ENCODE measurements around the gene FBN1.

FBN1 gene

DNA sequence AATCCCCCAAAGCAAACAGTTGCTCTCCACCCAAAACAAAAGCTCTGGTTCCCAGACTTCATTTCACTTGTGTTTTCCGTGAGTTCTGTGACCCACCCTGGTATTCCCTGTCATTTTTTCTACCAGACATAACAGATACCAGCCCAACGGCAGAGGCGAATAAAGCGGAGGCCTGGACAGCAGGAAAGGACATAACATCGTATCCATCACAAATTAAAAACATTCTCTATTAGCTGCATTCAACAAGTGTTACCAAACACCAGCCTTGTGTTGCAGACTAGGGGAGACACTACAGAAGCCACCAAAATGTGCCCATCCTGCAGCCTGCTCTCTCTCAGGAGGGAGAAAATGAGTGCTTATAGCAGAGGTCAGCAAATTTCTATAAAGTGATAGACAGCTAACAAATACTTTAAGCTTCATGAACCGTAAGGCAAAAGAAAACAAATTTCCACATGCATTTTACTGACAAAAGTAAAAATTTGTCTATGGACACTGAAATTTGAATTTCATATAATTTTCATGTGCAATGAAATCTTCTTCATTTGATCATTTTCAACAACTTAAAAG lies 7.1 kb upstream of the FBN1 start:
- DNase-seq (ENCODE audit: low spot score): no peak

DNA sequence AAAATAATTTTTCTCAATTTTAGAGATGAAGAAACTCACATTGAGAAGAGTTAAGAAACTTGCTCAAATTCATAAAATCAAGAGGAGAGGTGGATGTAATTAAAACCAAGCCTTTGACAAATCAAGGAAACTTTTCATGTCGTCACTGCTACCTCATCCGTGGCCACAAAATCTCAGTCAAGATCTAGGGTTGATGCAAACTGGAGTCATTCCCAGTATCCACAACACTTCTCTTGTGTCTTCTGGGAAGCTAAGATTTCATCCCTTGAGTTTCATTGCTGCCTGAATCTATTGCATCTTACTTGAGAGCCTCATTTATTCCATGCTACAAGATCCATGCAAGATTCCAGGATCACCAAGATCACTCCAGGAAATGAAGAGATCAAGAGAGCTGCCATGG lies 5.4 kb upstream of the FBN1 start:
- no peak for DNase-seq (ENCODE audit: low spot score)

DNA sequence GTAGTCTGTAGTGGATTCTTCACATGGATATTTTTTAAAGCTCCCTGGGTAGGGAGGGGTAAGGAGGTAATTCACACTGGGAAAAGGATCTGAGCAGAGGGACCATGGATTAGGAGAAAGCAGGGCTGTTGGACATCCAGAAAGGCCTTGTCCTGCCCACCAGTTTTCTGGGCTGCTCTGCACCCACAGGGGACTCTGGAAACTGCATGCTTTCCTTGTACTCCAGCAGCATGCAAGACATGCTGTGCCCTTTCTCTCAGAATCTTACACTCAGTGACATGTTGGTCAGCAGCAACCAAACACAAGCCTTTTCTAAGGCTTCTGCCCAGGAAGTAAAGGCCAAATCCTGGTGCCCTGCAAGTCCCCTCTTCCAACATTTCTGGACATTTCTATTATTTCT lies 2.5 kb upstream of the FBN1 start:
- DNase-seq (ENCODE audit: low spot score): no peak

DNA sequence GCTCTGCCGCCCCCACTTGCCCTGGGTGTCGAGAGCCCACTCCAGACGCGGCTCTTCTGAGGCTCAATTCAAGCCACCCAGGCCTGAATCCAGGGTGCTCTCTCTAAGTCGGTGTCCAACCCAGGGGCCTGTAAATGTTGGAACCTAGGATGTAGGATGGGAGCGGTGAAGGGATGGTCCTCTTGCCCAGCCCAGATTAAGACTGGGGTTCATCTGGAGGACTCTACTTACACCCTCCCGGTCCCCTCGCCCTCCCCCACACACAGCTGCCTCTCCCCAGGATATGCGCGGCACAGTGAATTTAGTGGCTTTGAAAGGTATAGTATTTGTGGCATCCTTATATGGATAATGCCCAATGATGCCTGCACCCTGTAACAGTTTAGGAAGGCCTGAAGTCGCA lies 822 bp upstream of the FBN1 start:
- DNase-seq (ENCODE audit: low spot score): no peak

DNA sequence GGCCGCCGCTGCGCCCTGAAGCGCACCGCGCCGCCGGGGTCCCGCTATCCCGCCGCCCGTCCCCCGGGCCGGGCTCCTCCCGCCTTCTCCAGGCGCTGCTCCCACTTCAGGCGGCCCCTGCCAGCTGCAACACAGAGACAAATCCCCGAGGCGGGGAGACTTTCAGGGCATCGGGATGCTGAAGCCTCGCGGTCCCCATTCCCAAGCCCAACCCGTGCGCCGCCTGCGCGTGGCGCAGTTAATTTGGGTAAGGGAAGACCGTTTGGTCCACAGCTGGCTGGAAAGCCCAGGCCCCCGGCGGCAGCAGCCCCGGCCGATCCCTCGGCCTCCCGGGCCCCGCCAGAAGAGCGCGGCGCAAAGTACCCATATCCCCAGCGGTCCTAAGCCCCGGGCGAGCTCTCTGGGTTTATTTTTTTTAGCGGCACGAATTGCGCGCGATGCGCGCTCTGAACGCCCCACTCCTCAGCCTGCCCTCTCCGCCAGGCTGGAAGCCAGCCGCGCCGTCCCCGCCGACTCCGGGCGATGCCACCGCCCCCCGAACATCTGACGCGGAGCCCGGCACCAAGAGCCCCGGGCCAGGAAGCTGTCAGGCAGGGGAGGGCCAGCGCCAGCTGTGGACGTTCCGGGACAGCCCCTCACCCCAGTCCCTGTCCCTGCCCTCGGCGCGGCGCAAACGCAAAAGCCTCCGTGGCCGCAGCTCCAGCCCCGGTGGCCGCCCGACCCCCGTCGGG lies 517 bp downstream of the FBN1 start:
- peak; percentile 22 for DNase-seq (ENCODE audit: low spot score)

DNA sequence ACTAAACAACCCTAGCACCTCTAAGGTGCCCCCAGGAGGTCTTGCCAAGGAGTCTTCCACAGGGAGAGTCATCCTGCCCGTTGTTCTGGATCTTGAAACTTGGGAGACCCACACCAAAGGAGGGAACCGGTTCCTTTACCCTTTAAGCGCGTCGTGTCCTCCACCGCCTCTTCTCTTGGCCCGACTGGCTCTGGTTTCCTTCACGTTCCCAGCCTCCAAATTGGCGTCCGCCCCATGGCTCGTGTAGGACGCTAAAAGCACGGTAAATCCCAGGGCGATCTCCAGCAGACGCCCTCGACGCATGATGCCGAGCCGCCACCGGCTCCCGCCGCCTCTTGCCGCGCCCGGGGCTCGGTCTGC lies 1.1 kb downstream of the FBN1 start:
- DNase-seq (ENCODE audit: low spot score): no peak

DNA sequence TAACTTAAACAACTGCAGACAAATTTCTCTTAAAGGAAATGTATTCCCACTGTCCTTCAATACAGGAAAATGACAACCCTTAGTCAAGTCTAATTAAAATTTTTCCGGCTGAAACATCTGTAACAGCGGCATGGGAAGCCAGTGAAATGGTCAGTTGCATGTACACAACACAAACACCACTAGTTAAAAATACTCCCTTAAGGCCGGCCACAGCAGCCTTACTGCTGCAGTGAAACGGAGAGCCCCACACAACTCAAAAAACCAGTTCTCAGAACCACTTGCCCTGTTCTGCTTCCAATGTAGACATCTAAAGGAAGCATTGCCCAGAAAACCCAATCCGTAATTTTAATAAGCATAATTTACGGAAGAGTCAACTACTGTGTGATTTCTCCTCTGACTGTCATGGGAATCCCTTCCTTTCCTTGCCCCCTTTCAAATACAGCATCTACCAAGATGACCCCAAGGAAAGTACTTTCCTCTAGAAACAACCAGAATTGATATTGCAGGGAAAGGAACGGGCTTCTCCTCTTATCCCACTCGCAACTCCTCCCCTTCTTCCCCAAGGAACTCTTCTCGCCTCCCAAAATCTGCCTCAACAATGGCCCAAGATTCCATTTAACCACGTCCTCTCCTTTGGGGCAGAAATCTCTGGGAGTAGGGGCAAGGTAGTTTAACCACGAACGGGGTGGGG lies 1.6 kb downstream of the FBN1 start:
- DNase-seq (ENCODE audit: low spot score): no peak

DNA sequence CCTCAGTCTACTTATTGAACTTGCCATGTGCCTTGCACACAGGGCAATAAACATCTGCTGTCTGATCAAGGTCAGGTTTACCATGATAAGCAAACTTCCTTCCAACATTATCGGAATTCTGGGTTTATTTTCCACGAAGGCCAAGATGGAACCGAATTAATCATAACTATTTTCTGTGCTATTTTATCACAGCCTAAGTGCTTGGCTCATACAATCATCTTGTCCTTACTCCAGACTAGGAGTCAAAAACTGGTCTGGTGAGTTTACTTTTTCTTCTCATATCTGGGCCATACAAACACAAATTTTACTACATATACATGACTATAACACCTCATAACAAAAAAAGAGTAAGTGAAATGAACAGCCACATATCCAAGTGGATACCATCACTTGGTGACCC lies 2.3 kb downstream of the FBN1 start:
- no peak for DNase-seq (ENCODE audit: low spot score)

DNA sequence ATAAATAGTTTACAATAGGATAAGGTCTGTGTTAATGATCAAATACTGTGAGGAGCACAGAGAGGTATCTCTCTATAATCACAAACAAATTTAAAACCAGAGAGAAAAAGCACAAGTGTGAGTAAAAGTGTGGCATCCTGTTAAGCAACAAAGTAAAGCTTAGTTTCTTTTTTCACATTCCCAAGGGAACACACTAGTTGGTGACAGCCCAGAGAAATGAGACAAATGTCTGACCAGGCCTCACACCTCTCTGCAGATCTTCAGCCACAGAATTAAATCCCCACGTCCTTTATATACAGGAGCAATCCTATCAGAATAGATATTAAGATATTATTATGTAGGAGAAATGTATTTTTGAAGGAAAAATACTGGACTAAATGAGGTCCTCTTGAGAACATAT lies 2.7 kb downstream of the FBN1 start:
- no peak for DNase-seq (ENCODE audit: low spot score)

DNA sequence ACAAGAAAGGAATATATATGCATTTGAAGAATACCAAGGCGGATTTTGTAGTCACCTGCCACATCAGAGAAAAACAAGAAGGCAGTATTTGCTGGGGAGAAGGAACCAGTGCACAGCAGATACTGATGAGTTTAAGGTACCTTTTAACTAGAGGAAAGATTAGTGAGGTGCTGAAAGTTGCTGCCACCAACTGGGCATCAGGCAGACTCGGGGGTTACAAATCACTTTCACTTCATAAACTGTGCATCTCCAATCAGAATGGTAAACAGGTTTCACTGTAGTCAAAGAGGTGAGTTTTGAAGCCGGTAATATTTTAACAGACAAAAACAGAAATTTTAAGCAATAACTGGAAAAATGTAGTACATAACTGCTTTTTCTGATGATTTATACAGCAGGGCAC lies 4.1 kb downstream of the FBN1 start:
- no peak for DNase-seq (ENCODE audit: low spot score)

DNA sequence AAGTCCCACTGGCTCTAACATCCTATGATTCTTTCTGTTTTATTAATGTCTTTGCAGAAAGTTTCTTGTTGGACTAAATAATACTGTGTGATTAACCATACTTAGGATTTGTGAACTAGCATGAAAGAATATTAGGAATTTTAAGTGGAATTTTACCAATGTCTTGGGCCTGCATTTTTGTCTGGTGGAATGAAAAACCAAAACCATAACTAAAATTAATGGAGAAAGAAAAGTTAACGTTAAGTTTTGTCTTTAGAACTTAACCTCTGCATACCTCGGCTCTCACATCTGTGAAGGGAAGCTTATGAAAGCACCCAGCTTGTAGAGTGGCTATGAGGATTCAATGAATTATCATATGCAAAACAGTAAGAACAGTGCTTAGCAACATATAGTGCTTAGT lies 6.5 kb downstream of the FBN1 start:
- DNase-seq (ENCODE audit: low spot score): no peak

DNA sequence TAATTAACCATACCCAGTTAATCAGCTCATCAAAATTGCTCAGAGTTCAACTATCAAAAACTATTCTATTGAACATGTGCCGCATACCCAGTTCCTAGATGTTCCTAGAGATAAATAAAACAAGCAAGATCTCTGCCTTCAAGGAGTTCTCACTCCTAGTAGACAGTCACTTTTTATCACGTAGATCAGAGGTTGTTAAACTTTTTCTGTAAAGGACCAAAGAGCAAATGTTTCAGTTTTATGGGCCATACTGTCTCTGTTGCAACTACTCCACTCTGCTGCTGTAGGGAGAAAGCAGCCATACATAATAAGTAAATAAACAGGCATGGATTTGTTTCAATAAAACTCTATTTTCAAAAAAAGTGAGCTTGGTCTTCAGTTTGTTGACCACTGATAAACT lies 7.9 kb downstream of the FBN1 start:
- no peak for DNase-seq (ENCODE audit: low spot score)

DNA sequence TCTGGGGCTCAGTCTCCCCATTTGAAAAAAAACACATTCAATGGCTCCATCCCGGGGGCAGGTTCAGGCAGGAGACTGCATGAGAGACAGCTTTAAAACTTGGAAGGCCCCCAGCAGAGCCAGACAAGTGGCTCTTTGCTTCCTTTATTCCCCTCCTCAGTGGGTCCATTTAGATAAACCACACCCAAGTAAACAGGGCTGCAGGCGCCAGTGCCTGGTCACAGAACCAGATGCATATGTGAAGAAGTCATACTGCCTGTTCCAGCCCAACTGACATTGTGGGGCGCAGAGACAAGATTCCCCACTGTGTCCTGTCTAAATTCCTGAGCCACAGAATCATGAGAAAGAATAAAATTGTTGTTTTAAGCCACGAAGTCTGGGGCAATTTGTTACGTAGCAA lies 9.0 kb downstream of the FBN1 start:
- DNase-seq (ENCODE audit: low spot score): no peak

DNA sequence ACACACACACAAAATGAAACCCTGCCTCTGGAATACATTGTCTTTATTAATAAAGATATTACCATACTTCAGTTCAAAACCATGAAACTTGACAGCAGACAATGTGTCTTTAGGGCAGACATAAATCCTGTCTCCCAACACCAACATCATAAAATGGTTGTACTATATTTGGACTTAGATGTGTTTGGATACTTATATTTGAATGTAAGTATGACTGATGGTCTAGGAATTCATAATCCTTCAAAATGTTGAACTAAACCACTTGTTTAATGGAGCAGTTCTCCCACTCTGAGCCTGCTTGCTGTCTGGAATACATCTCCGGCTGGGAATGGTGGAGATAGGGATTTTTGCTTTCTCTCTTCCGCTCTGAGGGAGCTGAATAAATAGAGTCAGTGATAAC lies 10.6 kb downstream of the FBN1 start:
- no peak for DNase-seq (ENCODE audit: low spot score)

DNA sequence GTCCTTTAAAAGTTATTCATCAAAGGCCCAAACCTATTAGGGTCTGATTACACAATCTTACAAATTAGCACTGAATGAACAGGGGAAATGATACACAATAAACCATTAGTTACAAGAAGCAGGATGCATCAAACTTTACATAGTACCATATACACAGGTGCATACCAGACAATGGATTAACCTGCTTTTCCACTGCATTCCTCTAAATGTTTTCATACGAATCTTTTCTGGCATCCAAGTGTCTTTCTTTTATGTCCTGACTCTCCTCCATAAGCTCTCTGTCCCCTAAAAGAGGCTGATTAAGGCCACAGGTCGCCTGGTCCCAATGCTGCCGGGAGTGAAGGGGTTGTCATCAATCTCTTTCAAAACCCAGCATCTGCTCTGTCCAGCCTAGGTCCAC lies 11.4 kb downstream of the FBN1 start:
- no peak for DNase-seq (ENCODE audit: low spot score)

DNA sequence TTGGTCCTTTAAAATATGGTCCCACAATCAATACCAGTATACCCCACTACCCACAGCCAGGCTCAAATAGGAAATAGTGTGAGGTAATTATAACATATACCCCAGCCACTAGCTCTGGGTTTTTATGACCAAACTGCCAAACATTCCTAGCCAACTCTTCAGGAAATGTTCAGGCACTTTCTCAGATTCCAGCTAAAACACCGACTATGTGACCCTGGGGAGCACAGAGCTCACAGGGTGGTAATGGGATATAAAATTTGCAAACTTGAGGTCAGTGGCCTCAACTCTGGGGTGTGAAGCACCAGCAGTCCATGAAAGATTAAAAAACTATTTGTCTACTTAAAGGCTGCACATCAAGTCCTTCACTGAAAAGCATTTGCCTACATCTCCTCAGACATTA lies 12.9 kb downstream of the FBN1 start:
- no peak for DNase-seq (ENCODE audit: low spot score)

DNA sequence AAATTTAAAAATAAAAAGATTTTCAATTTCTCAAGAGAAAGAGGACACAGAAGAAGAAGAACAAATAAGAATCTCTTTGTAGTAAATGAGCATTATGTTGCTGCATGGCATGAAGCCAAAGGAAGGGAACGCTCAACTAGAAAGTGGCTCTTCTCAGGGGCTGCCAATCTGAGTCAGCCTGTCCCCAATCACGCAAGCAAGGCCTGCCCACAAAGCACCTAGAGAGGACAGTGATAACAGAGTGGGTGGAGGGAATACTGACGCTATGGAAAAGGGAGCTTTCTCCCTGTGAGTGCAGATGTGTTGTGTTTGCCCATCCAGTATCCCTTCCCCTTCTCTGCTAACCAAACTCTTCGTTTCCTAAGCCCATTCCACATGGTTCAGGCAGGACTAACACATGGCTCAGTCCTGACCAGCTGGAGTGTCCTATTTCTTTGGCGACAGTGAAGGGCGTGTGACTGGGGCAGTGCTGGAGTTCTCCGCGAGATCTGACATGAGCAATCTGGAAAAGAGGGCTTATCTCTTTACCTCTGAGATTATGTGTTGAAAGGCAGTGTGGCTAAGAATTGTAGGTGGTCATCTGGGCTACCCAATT lies 14.2 kb downstream of the FBN1 start:
- no peak for DNase-seq (ENCODE audit: low spot score)

DNA sequence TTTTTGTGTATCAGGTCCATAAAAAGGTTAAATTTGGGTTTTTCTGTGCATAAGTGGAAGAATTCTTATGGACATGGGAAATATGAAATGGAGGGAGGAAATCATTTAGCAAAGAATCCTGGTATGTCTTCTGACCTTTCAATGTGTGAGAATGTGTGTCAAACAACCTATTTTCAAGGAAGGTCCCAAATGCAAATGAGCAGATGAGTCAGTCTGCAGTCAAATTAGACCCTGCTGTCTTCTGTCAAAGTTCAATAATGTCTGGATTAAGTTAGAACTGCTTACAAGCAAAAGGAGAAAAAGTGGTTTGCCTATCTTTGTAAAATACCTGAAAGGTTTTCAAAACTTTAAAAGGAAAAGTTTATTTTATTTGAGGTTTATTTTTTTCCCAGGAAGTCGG lies 15.3 kb downstream of the FBN1 start:
- no peak for DNase-seq (ENCODE audit: low spot score)

DNA sequence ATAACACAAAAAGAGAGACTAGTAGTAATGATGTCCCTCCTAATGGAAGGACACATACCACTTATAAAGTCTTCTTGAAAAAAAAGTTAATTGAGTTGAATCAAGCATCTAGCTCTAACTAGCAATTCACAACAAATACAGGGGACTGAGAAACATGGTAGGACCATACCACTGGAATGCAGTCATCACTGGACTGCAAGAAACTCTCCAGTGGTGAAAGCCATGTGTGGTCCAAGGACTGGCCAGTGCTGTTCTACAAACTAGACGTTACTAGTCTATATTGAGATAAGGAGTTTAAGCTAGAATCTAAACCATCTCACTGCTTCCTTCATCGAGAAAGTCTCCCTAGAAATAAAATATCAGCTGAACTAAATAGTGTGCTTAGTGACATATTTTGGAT lies 16.7 kb downstream of the FBN1 start:
- no peak for DNase-seq (ENCODE audit: low spot score)

DNA sequence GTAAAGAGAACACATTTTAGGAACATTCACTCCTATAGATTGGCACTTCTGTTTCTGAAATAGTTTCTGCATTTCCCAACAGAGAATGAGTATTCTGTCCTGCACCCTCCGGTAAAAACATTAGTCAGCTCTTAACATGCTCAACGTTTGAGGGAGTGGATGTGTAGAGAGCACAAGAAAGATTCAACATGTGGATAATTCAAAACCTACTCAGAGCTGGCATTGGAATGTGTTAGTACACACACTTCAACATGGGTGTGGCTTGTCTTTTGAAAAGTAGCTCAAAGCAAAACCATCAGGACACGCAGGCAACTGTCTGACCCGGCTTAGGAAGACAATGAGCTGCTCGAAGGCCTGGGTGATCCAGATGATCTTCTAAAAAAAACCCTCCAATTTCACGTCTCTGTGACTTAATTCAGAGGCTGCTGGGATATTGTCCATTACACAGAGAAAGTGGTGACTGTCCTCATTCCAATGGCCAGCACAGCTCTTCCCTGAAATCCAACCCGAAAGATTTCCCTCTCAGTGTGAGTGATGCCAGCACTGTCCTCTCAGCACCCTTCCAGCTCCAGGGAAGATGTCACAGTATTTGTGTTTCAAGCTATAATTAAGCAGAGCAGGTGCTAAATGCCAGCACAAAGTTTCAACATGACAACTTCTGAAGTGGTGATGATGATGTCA lies 18.1 kb downstream of the FBN1 start:
- DNase-seq (ENCODE audit: low spot score): no peak

DNA sequence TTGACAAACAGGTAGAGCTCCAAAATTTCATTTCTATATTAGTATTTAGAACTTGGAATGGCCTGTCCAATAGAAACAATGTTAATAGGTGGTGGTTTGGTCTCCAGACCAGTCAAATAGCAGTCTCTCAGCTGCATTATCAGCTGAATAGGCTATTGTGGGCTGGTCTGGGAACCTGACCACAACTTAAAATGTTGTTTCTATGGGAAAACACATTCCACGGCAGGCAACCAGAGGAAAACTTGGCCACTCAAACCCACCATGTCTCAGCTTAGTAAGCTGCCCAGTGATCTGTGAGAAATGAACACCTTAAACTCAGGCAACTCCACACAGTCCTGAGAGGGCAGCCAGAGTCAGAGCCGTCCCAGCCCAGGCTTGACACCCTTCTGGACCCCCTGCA lies 20.4 kb downstream of the FBN1 start:
- no peak for DNase-seq (ENCODE audit: low spot score)

DNA sequence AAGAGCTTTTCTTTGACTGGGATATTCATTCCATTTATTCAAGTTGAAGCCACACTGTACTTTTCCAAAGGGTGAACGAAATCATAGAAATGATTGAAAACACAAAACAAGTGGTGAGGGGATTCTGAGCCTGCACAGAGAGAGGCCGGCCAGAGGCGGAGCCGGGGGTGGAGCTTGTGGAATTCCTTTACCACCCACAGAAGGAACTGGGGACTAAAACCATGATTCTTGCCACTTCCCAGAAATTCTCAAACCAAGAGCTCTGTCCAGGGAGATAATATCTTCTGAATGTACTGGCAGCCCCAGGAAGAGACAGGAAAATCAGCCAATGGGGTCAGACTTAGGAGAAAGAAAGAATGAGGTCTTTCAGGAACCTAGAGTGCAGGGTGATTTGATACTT lies 20.8 kb downstream of the FBN1 start:
- DNase-seq (ENCODE audit: low spot score): no peak

DNA sequence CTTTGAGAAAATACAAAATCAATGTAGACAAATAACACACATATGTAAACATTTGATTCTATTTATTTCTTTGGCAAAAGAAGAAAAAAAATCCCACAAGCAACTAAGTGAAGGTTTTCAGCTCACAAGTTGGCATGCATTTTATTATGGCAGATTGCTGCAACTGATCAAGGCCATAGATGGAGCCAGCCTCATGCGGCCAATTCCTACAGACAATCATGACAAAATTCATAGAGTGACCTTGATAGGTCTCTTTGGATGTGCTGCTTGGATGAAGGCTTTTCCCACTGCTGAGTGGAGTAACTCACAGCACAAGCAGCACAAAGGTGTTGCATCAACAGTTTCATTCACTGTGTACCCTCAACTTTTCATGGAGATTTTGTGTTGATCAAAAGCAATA lies 22.1 kb downstream of the FBN1 start:
- DNase-seq (ENCODE audit: low spot score): no peak
